Sigmoid colon (tissue), 4 donors: ENCODE results near the gene NEU3.

Source experiments
- CTCF ChIP-seq, 4 experiments: fragments of 450-650 bp in 3 of 4; fragments of 200-600 bp in 1 of 4; IDR thresholded peaks; one replicate each; pipeline ENCODE4 v1.5.1; 2016 to 2019; ENCODE audit warnings: antibody characterized with exemption in 4 of 4, mild to moderate bottlenecking in 3 of 4, moderate library complexity in 2 of 4
- POLR2A ChIP-seq, 2 donors: fragments of 450-650 bp; IDR thresholded peaks; one replicate each; pipeline ENCODE4 v1.6.1; 2016; ENCODE audit warnings: antibody characterized with exemption in 2 of 2, mild to moderate bottlenecking in 2 of 2, moderate library complexity in 2 of 2
- POLR2AphosphoS5 ChIP-seq, 4 donors: sonication (generic); formaldehyde crosslinking; IDR thresholded peaks; one replicate each; pipeline ENCODE4 v1.6.1; 2017; ENCODE audit warnings: antibody characterized with exemption in 4 of 4

GRCh38 chr11:75031224-75031753 lies 42.6 kb downstream of the NEU3 start:
- TF ChIP-seq CTCF (IDR thresholded peaks at IDR 0.05) (no peak), POLR2AphosphoS5 (IDR thresholded peaks at IDR 0.05) (no peak), POLR2A (IDR thresholded peaks at IDR 0.05) (no peak)
